Measurements from ENCODE around the gene CXCL17.
"Not testable (repeated sequence)": the region's sequence is repeated elsewhere in the genome, so short reads cannot be mapped to it uniquely, and the experiment has no call there.

CXCL17 gene

GRCh38 chr19:42487032-42487797 is 44.5 kb upstream of the CXCL17 start:
- H3F3A ChIP-seq (ENCODE audit: insufficient read depth), result no peaks in the 10 kb centered on the region
- no peak for TF ChIP-seq EZH2phosphoT487 (conservative IDR thresholded peaks at IDR 0.05; ENCODE audit: low read length)
- TF ChIP-seq CTCF (IDR thresholded peaks at IDR 0.05; ENCODE audit: insufficient read depth, low read length, poor library complexity, severe bottlenecking), result no peak

GRCh38 chr19:42485036-42485435 is 42.3 kb upstream of the CXCL17 start:
- not testable (repeated sequence) for H4K20me1 ChIP-seq (ENCODE audit: low read depth, low read length); H3K27ac ChIP-seq (ENCODE audit: low read depth, low read length); H2AFZ ChIP-seq (ENCODE audit: low read depth, low read length, severe bottlenecking); H3F3A ChIP-seq (ENCODE audit: insufficient read depth); H3K9ac ChIP-seq (ENCODE audit: low read length); H3K9me2 ChIP-seq (replicated peaks; ENCODE audit: insufficient read depth, low read length); H3K9me3 ChIP-seq (ENCODE audit: insufficient read depth, low read length); H3K27me3 ChIP-seq (ENCODE audit: low read length); H3K79me2 ChIP-seq (ENCODE audit: insufficient read depth, low read length); H3K36me3 ChIP-seq (ENCODE audit: low read length); H3K4me3 ChIP-seq (ENCODE audit: insufficient read depth, low read length, poor library complexity, severe bottlenecking); H3K4me2 ChIP-seq (ENCODE audit: low read depth, low read length, poor library complexity, severe bottlenecking)

More at GRCh38 chr19:42487032-42487797, 44.5 kb upstream of the CXCL17 start:
- H3K79me2 ChIP-seq (ENCODE audit: insufficient read depth, low read length), result no peaks in the 10 kb centered on the region
- H3K9me3 ChIP-seq (ENCODE audit: insufficient read depth, low read length), result no peaks in the 10 kb centered on the region
- H3K27me3 ChIP-seq (ENCODE audit: low read length), result no peaks in the 10 kb centered on the region
- H3K4me3 ChIP-seq (ENCODE audit: insufficient read depth, low read length, poor library complexity, severe bottlenecking), result no peak overlapping the region
- no peak overlapping the region for H3K9ac ChIP-seq (ENCODE audit: low read length)
- H4K20me1 ChIP-seq (ENCODE audit: low read depth, low read length), result no peaks in the 10 kb centered on the region
- no peak overlapping the region for H2AFZ ChIP-seq (ENCODE audit: low read depth, low read length, severe bottlenecking)
- no peak overlapping the region for H3K4me2 ChIP-seq (ENCODE audit: low read depth, low read length, poor library complexity, severe bottlenecking)
- no peak overlapping the region for H3K27ac ChIP-seq (ENCODE audit: low read depth, low read length)
- H3K36me3 ChIP-seq (ENCODE audit: low read length), result no peaks in the 10 kb centered on the region
- no peaks in the 10 kb centered on the region for H3K9me2 ChIP-seq (replicated peaks; ENCODE audit: insufficient read depth, low read length)

GRCh38 chr19:42480335-42481095 is 37.8 kb upstream of the CXCL17 start:
- Histone ChIP-seq H3K9me2 (replicated peaks; ENCODE audit: insufficient read depth, low read length) (no peaks in the 10 kb centered on the region), H3K4me3 (ENCODE audit: insufficient read depth, low read length, poor library complexity, severe bottlenecking) (no peak overlapping the region), H4K20me1 (ENCODE audit: low read depth, low read length) (no peaks in the 10 kb centered on the region), H3K79me2 (ENCODE audit: insufficient read depth, low read length) (no peaks in the 10 kb centered on the region), H2AFZ (ENCODE audit: low read depth, low read length, severe bottlenecking) (no peak overlapping the region), H3F3A (ENCODE audit: insufficient read depth) (no peaks in the 10 kb centered on the region), H3K9me3 (ENCODE audit: insufficient read depth, low read length) (no peaks in the 10 kb centered on the region), H3K36me3 (ENCODE audit: low read length) (no peaks in the 10 kb centered on the region), H3K4me2 (ENCODE audit: low read depth, low read length, poor library complexity, severe bottlenecking) (no peak overlapping the region), H3K27me3 (ENCODE audit: low read length) (no peaks in the 10 kb centered on the region), H3K9ac (ENCODE audit: low read length) (no peak overlapping the region), H3K27ac (ENCODE audit: low read depth, low read length) (no peak overlapping the region)
- no peak for TF ChIP-seq CTCF (IDR thresholded peaks at IDR 0.05; ENCODE audit: insufficient read depth, low read length, poor library complexity, severe bottlenecking)
- TF ChIP-seq EZH2phosphoT487 (conservative IDR thresholded peaks at IDR 0.05; ENCODE audit: low read length), result no peak

- no peak overlapping the region for H2AFZ ChIP-seq (ENCODE audit: low read depth, low read length, severe bottlenecking)
- TF ChIP-seq EZH2phosphoT487 (conservative IDR thresholded peaks at IDR 0.05; ENCODE audit: low read length), result no peak
- H3K79me2 ChIP-seq (ENCODE audit: insufficient read depth, low read length), result no peaks in the 10 kb centered on the region
- H3K36me3 ChIP-seq (ENCODE audit: low read length), result no peaks in the 10 kb centered on the region
- H4K20me1 ChIP-seq (ENCODE audit: low read depth, low read length), result no peaks in the 10 kb centered on the region
- H3K27ac ChIP-seq (ENCODE audit: low read depth, low read length), result no peak overlapping the region
- no peaks in the 10 kb centered on the region for H3K9me3 ChIP-seq (ENCODE audit: insufficient read depth, low read length)
- H3K27me3 ChIP-seq (ENCODE audit: low read length), result no peaks in the 10 kb centered on the region
- no peak overlapping the region for H3K4me2 ChIP-seq (ENCODE audit: low read depth, low read length, poor library complexity, severe bottlenecking)
- H3K9me2 ChIP-seq (replicated peaks; ENCODE audit: insufficient read depth, low read length), result no peaks in the 10 kb centered on the region
- no peak overlapping the region for H3K4me3 ChIP-seq (ENCODE audit: insufficient read depth, low read length, poor library complexity, severe bottlenecking)
- no peak overlapping the region for H3K9ac ChIP-seq (ENCODE audit: low read length)
- H3F3A ChIP-seq (ENCODE audit: insufficient read depth), result no peaks in the 10 kb centered on the region
Measured at GRCh38 chr19:42479736-42480135, 37.0 kb upstream of the CXCL17 start.

Data from SU-DHL-6 (cell line).